ENCODE data around the gene CRYAB. TPM values are rescaled to one million over a fixed set of nuclear protein-coding genes. Genes with fewer than 3 reads are reported as not detected.

Gene CRYAB
- total RNA-seq: not detected

- Mint-ChIP-seq H3K4me1 (no peaks in the 10 kb centered on the region), H3K36me3 (ENCODE audit: low read depth) (no peaks in the 10 kb centered on the region), H3K4me3 (no peak within 1 kb of the TSS), H3K27me3 (peaks cover 42% of the 10 kb centered on the region), H3K27ac (no peak within 1 kb of the TSS), H3K9me3 (no peaks in the 10 kb centered on the region)
- ATAC-seq (replicated peaks): no peak
Observed at GRCh38 chr11:111911563-111912401, at the start of gene CRYAB. Gene CRYAB, minus strand, starts transcription at chr11:111911770. Its CDS starts 46 bp downstream, at chr11:111911724.

- H3K27ac Mint-ChIP-seq: peak overlapping the region; percentile 60
- H3K27me3 Mint-ChIP-seq: no peaks in the 10 kb centered on the region
- ATAC-seq (replicated peaks): peak; percentile 16
- H3K4me3 Mint-ChIP-seq: no peak overlapping the region
- no peaks in the 10 kb centered on the region for H3K36me3 Mint-ChIP-seq (ENCODE audit: low read depth)
- peaks cover 5% of the 10 kb centered on the region for H3K4me1 Mint-ChIP-seq
- no peaks in the 10 kb centered on the region for H3K9me3 Mint-ChIP-seq
Observed at GRCh38 chr11:111960916-111961315, 49.3 kb upstream of the CRYAB start.

GRCh38 chr11:111957663-111958444 is 46.3 kb upstream of the CRYAB start:
- Mint-ChIP-seq H3K4me1 (peaks cover 5% of the 10 kb centered on the region), H3K36me3 (ENCODE audit: low read depth) (no peaks in the 10 kb centered on the region), H3K9me3 (no peaks in the 10 kb centered on the region), H3K27me3 (no peaks in the 10 kb centered on the region), H3K27ac (no peak overlapping the region), H3K4me3 (no peak overlapping the region)
- ATAC-seq (replicated peaks): no peak

GRCh38 chr11:111954154-111954553 is 42.6 kb upstream of the CRYAB start:
- H3K27me3 Mint-ChIP-seq: no peaks in the 10 kb centered on the region
- H3K4me1 Mint-ChIP-seq: peaks cover 5% of the 10 kb centered on the region
- no peak overlapping the region for H3K27ac Mint-ChIP-seq
- no peaks in the 10 kb centered on the region for H3K36me3 Mint-ChIP-seq (ENCODE audit: low read depth)
- no peak overlapping the region for H3K4me3 Mint-ChIP-seq
- ATAC-seq (replicated peaks): no peak
- H3K9me3 Mint-ChIP-seq: no peaks in the 10 kb centered on the region

- H3K4me1 Mint-ChIP-seq: peaks cover 5% of the 10 kb centered on the region
Observed at GRCh38 chr11:111951565-111951964, 40.0 kb upstream of the CRYAB start.

GRCh38 chr11:111949519-111950426 is 38.2 kb upstream of the CRYAB start:
- Mint-ChIP-seq H3K4me3 (no peak overlapping the region), H3K9me3 (no peaks in the 10 kb centered on the region), H3K27me3 (no peaks in the 10 kb centered on the region), H3K36me3 (ENCODE audit: low read depth) (peaks cover 3% of the 10 kb centered on the region), H3K4me1 (peaks cover 8% of the 10 kb centered on the region), H3K27ac (peak overlapping the region; percentile 0)
- no peak for ATAC-seq (replicated peaks)

More at GRCh38 chr11:111951565-111951964, 40.0 kb upstream of the CRYAB start:
- Mint-ChIP-seq H3K36me3 (ENCODE audit: low read depth) (no peaks in the 10 kb centered on the region), H3K27me3 (no peaks in the 10 kb centered on the region), H3K27ac (no peak overlapping the region), H3K4me3 (no peak overlapping the region), H3K9me3 (no peaks in the 10 kb centered on the region)
- no peak for ATAC-seq (replicated peaks)

GRCh38 chr11:111947143-111947542 is 35.6 kb upstream of the CRYAB start:
- H3K4me3 Mint-ChIP-seq: no peak overlapping the region
- no peak overlapping the region for H3K27ac Mint-ChIP-seq

GRCh38 chr11:111946499-111946898 is 34.9 kb upstream of the CRYAB start:
- Mint-ChIP-seq H3K27me3 (no peaks in the 10 kb centered on the region), H3K36me3 (ENCODE audit: low read depth) (peaks cover 6% of the 10 kb centered on the region), H3K27ac (no peak overlapping the region), H3K9me3 (no peaks in the 10 kb centered on the region), H3K4me1 (peaks cover 16% of the 10 kb centered on the region), H3K4me3 (no peak overlapping the region)
- ATAC-seq (replicated peaks): no peak

More at GRCh38 chr11:111947143-111947542, 35.6 kb upstream of the CRYAB start:
- H3K36me3 Mint-ChIP-seq (ENCODE audit: low read depth): peaks cover 6% of the 10 kb centered on the region
- H3K9me3 Mint-ChIP-seq: no peaks in the 10 kb centered on the region
- ATAC-seq (replicated peaks): no peak
- peaks cover 16% of the 10 kb centered on the region for H3K4me1 Mint-ChIP-seq
- no peaks in the 10 kb centered on the region for H3K27me3 Mint-ChIP-seq

- H3K4me3 Mint-ChIP-seq: peak overlapping the region; percentile 63
- ATAC-seq (replicated peaks): no peak
- no peaks in the 10 kb centered on the region for H3K9me3 Mint-ChIP-seq
- H3K27me3 Mint-ChIP-seq: no peaks in the 10 kb centered on the region
- H3K27ac Mint-ChIP-seq: peak overlapping the region; percentile 91
- H3K4me1 Mint-ChIP-seq: peaks cover 16% of the 10 kb centered on the region
- peaks cover 6% of the 10 kb centered on the region for H3K36me3 Mint-ChIP-seq (ENCODE audit: low read depth)
Observed at GRCh38 chr11:111945198-111945597, 33.6 kb upstream of the CRYAB start.

- Mint-ChIP-seq H3K36me3 (ENCODE audit: low read depth) (peaks cover 6% of the 10 kb centered on the region), H3K4me3 (peak overlapping the region; percentile 63), H3K27ac (peak overlapping the region; percentile 91), H3K4me1 (peaks cover 16% of the 10 kb centered on the region), H3K9me3 (no peaks in the 10 kb centered on the region), H3K27me3 (no peaks in the 10 kb centered on the region)
- peak; percentile 95 for ATAC-seq (replicated peaks)
Observed at GRCh38 chr11:111944651-111945051, 33.1 kb upstream of the CRYAB start.

GRCh38 chr11:111944139-111944538 is 32.6 kb upstream of the CRYAB start:
- ATAC-seq (replicated peaks): peak; percentile 43
- Mint-ChIP-seq H3K4me3 (peak overlapping the region; percentile 63), H3K27me3 (no peaks in the 10 kb centered on the region), H3K9me3 (no peaks in the 10 kb centered on the region), H3K36me3 (ENCODE audit: low read depth) (peaks cover 6% of the 10 kb centered on the region), H3K27ac (peak overlapping the region; percentile 91), H3K4me1 (peaks cover 16% of the 10 kb centered on the region)

GRCh38 chr11:111942829-111943228 is 31.3 kb upstream of the CRYAB start:
- no peak for ATAC-seq (replicated peaks)
- Mint-ChIP-seq H3K27me3 (no peaks in the 10 kb centered on the region), H3K4me1 (peaks cover 27% of the 10 kb centered on the region), H3K4me3 (no peak overlapping the region), H3K36me3 (ENCODE audit: low read depth) (peaks cover 16% of the 10 kb centered on the region), H3K9me3 (no peaks in the 10 kb centered on the region), H3K27ac (no peak overlapping the region)

GRCh38 chr11:111941963-111942362 is 30.4 kb upstream of the CRYAB start:
- H3K36me3 Mint-ChIP-seq (ENCODE audit: low read depth): peaks cover 16% of the 10 kb centered on the region
- H3K27me3 Mint-ChIP-seq: no peaks in the 10 kb centered on the region
- ATAC-seq (replicated peaks): no peak
- H3K9me3 Mint-ChIP-seq: no peaks in the 10 kb centered on the region
- no peak overlapping the region for H3K4me3 Mint-ChIP-seq
- peaks cover 27% of the 10 kb centered on the region for H3K4me1 Mint-ChIP-seq
- no peak overlapping the region for H3K27ac Mint-ChIP-seq

Data from activated T-helper 17 cell treated with anti-CD3 and anti-CD28 coated beads, Interleukin-2, amount 50 U/mL, for 72 hours (primary cell).